Measurements from ENCODE around the gene RAB27B. TPM values are rescaled to one million over a fixed set of nuclear protein-coding genes. Genes with fewer than 3 reads are reported as not detected.

RAB27B gene
- polyA plus RNA-seq, 2 of the 4 experiments (the other 2 are of a cell fraction): 11.0 to 13.2 TPM

DNA sequence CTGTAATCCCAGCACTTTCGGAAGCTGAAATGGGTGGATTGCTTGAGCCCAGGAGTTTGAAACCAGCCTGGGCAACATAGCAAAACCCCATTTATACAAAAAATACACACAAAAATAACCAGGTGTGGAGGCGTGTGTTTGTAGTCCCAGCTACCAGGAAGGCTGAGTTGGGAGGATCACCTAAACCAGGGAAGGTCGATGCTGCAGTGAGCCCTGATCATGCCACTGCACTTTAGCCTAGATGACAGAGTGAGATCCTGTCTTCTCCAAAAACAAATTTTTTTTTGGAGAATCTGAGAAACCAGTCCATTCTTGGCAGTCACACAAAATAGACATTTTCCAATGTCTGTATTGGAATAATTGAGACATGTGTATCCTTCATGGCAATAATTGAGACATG lies 46.8 kb downstream of the RAB27B start:
- H3K4me2 ChIP-seq: no peak overlapping the region
- WGBS (ENCODE audit: missing lambda C conversion rate): 76% methylated on average over 3 of the region's 3 CpGs
- CTCF ChIA-PET: no interaction called here

GRCh38 chr18:54877076-54877475 lies 48.8 kb downstream of the RAB27B start:
- ATAC-seq (no peak), FAIRE-seq (no peak), DNase-seq (ENCODE audit: low read depth in 1 of 2, low spot score in 1 of 2) (no peak)
- H3K4me2 ChIP-seq: no peak overlapping the region
- TF ChIP-seq MYC (IDR thresholded peaks at IDR 0.05; ENCODE audit: borderline replicate concordance, low read length): no peak
- TF ChIP-seq, protein P1, sequence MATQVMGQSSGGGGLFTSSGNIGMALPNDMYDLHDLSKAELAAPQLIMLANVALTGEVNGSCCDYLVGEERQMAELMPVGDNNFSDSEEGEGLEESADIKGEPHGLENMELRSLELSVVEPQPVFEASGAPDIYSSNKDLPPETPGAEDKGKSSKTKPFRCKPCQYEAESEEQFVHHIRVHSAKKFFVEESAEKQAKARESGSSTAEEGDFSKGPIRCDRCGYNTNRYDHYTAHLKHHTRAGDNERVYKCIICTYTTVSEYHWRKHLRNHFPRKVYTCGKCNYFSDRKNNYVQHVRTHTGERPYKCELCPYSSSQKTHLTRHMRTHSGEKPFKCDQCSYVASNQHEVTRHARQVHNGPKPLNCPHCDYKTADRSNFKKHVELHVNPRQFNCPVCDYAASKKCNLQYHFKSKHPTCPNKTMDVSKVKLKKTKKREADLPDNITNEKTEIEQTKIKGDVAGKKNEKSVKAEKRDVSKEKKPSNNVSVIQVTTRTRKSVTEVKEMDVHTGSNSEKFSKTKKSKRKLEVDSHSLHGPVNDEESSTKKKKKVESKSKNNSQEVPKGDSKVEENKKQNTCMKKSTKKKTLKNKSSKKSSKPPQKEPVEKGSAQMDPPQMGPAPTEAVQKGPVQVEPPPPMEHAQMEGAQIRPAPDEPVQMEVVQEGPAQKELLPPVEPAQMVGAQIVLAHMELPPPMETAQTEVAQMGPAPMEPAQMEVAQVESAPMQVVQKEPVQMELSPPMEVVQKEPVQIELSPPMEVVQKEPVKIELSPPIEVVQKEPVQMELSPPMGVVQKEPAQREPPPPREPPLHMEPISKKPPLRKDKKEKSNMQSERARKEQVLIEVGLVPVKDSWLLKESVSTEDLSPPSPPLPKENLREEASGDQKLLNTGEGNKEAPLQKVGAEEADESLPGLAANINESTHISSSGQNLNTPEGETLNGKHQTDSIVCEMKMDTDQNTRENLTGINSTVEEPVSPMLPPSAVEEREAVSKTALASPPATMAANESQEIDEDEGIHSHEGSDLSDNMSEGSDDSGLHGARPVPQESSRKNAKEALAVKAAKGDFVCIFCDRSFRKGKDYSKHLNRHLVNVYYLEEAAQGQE (IDR thresholded peaks at IDR 0.05): no peak
- H3K4me3 ChIP-seq: no peak overlapping the region
- H3K9me3 ChIP-seq: no peaks in the 10 kb centered on the region
- WGBS (ENCODE audit: missing lambda C conversion rate): 96% methylated on average over 1 of the region's 1 CpG
- peaks cover 35% of the 10 kb centered on the region; the same call in 2 of the 3 replicates for H3K4me1 ChIP-seq
- CTCF ChIA-PET: no interaction called here
- POLR2A ChIA-PET: no interaction called here
- no peak overlapping the region for H3K27ac ChIP-seq

More for the DNA sequence above, 46.8 kb downstream of the RAB27B start:
- H3K4me1 ChIP-seq: peaks cover 26% of the 10 kb centered on the region; the same call in 2 of the 3 replicates
- DNase-seq (ENCODE audit: low read depth in 1 of 2, low spot score in 1 of 2) (no peak), FAIRE-seq (no peak), ATAC-seq (no peak)
- POLR2A ChIA-PET: no interaction called here
- H3K9me3 ChIP-seq: no peaks in the 10 kb centered on the region
- TF ChIP-seq BHLHE40 (IDR thresholded peaks at IDR 0.05; ENCODE audit: low read depth, low read length) (no peak), SREBF2 (IDR thresholded peaks at IDR 0.05) (no peak), E2F6 (IDR thresholded peaks at IDR 0.05; ENCODE audit: borderline replicate concordance, low read depth) (no peak), POLR2AphosphoS2 (conservative IDR thresholded peaks at IDR 0.05; ENCODE audit: low read length) (no peak), TP53 (CRISPR knock-in tag; IDR thresholded peaks at IDR 0.05) (no peak), RARB (CRISPR knock-in tag; IDR thresholded peaks at IDR 0.05) (no peak), CBX2 (IDR thresholded peaks at IDR 0.05; ENCODE audit: borderline replicate concordance, low read depth) (no peak), TFCP2L1 (CRISPR knock-in tag; IDR thresholded peaks at IDR 0.05) (no peak), RAD21 (conservative IDR thresholded peaks at IDR 0.05 in 1 of 2, IDR thresholded peaks at IDR 0.05 in 1 of 2) (no peak), POLR2A (IDR thresholded peaks at IDR 0.05; ENCODE audit: low read length) (no peak)
- TF ChIP-seq, protein P2, sequence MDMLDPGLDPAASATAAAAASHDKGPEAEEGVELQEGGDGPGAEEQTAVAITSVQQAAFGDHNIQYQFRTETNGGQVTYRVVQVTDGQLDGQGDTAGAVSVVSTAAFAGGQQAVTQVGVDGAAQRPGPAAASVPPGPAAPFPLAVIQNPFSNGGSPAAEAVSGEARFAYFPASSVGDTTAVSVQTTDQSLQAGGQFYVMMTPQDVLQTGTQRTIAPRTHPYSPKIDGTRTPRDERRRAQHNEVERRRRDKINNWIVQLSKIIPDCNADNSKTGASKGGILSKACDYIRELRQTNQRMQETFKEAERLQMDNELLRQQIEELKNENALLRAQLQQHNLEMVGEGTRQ (IDR thresholded peaks at IDR 0.05): no peak
- H3K27ac ChIP-seq: no peak overlapping the region
- H3K4me3 ChIP-seq: no peak overlapping the region

- Histone ChIP-seq H3K27ac (no peak overlapping the region), H3K9me3 (no peaks in the 10 kb centered on the region), H3K4me1 (peaks cover 34% of the 10 kb centered on the region; the same call in 2 of the 3 replicates), H3K4me3 (no peak overlapping the region), H3K4me2 (no peak overlapping the region)
- no peak for FAIRE-seq
- ATAC-seq: no peak
- TF ChIP-seq EHMT2 (IDR thresholded peaks at IDR 0.05; ENCODE audit: low read depth): no peak
- no peak for TF ChIP-seq FOXS1 (CRISPR knock-in tag; IDR thresholded peaks at IDR 0.05)
- TF ChIP-seq TFCP2L1 (CRISPR knock-in tag; IDR thresholded peaks at IDR 0.05): no peak
- TF ChIP-seq ESRRA (IDR thresholded peaks at IDR 0.05; ENCODE audit: borderline replicate concordance, low read length): no peak
- no peak for TF ChIP-seq RARB (CRISPR knock-in tag; IDR thresholded peaks at IDR 0.05)
- no peak for TF ChIP-seq CEBPB (IDR thresholded peaks at IDR 0.05)
- TF ChIP-seq CBX2 (IDR thresholded peaks at IDR 0.05; ENCODE audit: borderline replicate concordance, low read depth): no peak
- TF ChIP-seq HEYL (CRISPR knock-in tag; IDR thresholded peaks at IDR 0.05): no peak
- TF ChIP-seq KDM1A (IDR thresholded peaks at IDR 0.05; ENCODE audit: low read depth): no peak
- TF ChIP-seq POLR2AphosphoS2 (conservative IDR thresholded peaks at IDR 0.05; ENCODE audit: low read length): no peak
- TF ChIP-seq RAD21 (conservative IDR thresholded peaks at IDR 0.05 in 1 of 2, IDR thresholded peaks at IDR 0.05 in 1 of 2): no peak
- no peak for TF ChIP-seq RCOR1 (IDR thresholded peaks at IDR 0.05; ENCODE audit: low read depth, low read length)
- TF ChIP-seq JUN (IDR thresholded peaks at IDR 0.05): no peak
- TF ChIP-seq HOXA7 (CRISPR knock-in tag; IDR thresholded peaks at IDR 0.05): no peak
- TF ChIP-seq, protein P3, sequence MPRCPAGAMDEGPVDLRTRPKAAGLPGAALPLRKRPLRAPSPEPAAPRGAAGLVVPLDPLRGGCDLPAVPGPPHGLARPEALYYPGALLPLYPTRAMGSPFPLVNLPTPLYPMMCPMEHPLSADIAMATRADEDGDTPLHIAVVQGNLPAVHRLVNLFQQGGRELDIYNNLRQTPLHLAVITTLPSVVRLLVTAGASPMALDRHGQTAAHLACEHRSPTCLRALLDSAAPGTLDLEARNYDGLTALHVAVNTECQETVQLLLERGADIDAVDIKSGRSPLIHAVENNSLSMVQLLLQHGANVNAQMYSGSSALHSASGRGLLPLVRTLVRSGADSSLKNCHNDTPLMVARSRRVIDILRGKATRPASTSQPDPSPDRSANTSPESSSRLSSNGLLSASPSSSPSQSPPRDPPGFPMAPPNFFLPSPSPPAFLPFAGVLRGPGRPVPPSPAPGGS (IDR thresholded peaks at IDR 0.05): no peak
- no peak for TF ChIP-seq POLR2A (IDR thresholded peaks at IDR 0.05; ENCODE audit: low read length)
- no peak for TF ChIP-seq HOXB5 (CRISPR knock-in tag; IDR thresholded peaks at IDR 0.05)
- no peak for TF ChIP-seq NR3C1 (IDR thresholded peaks at IDR 0.05)
- ChIA-PET CTCF (no interaction called here), POLR2A (no interaction called here)
- DNase-seq (ENCODE audit: low read depth in 1 of 2, low spot score in 1 of 2): no peak
- 78% methylated on average over 2 of the region's 2 CpGs for WGBS (ENCODE audit: missing lambda C conversion rate)
Observed at GRCh38 chr18:54878159-54878622, 49.9 kb downstream of the RAB27B start.

All from A549 (cell line).